IgD-negative memory B cell (primary cell): Measurements from ENCODE around the gene HAPSTR1. TPM values are rescaled to one million over a fixed set of nuclear protein-coding genes. Genes with fewer than 3 reads are reported as not detected.

ENCODE experiments used
- H3K27ac Mint-ChIP-seq, 3 donors: one replicate each; pipeline ENCODE4 v1.8.0; 2020 to 2022; ENCODE audit warnings: mild to moderate bottlenecking in 3 of 3, mixed read lengths in 3 of 3, moderate library complexity in 1 of 3
- H3K27me3 Mint-ChIP-seq: one replicate; pipeline ENCODE4 v1.8.0; 2021; ENCODE audit warnings: mixed read lengths
- H3K36me3 Mint-ChIP-seq: one replicate; pipeline ENCODE4 v1.8.0; 2020; ENCODE audit warnings: mild to moderate bottlenecking, mixed read lengths
- H3K4me1 Mint-ChIP-seq, 3 donors: one replicate each; pipeline ENCODE4 v1.8.0; 2020 to 2022; ENCODE audit warnings: mixed read lengths in 3 of 3, mild to moderate bottlenecking in 1 of 3
- H3K4me3 Mint-ChIP-seq, 4 donors: one replicate each; pipeline ENCODE4 v1.8.0; 2020 to 2022; ENCODE audit warnings: mild to moderate bottlenecking in 4 of 4, mixed read lengths in 4 of 4, moderate library complexity in 3 of 4
- H3K9me3 Mint-ChIP-seq, 3 donors: one replicate each; pipeline ENCODE4 v1.8.0; 2020 to 2021; ENCODE audit warnings: mixed read lengths in 3 of 3, mild to moderate bottlenecking in 1 of 3
- polyA plus RNA-seq: library from polyadenylated mRNA; unstranded; fragments of 300-500 nt; fragmentation: Illumina TruSeq; gene quantifications from one replicate; pipeline ENCODE4 v1.2.3, GENCODE V29; 2021

The HAPSTR1 gene
- polyA plus RNA-seq, 1 donor from 2014 or later: 20.2 TPM

GRCh38 chr16:9097266-9098219 lies 6.1 kb downstream of the HAPSTR1 start:
- H3K27ac Mint-ChIP-seq: peak overlapping the region; percentile 41 to 88 (median 41)
- peaks cover 13% of the 10 kb centered on the region for H3K36me3 Mint-ChIP-seq
- no peaks in the 10 kb centered on the region for H3K9me3 Mint-ChIP-seq
- peak overlapping the region; percentile 27 to 90 (median 76) for H3K4me3 Mint-ChIP-seq
- no peaks in the 10 kb centered on the region for H3K27me3 Mint-ChIP-seq
- H3K4me1 Mint-ChIP-seq: peaks cover 70 to 78% (median 75%) of the 10 kb centered on the region in 3 donors

GRCh38 chr16:9098377-9099090 lies 7.1 kb downstream of the HAPSTR1 start:
- H3K36me3 Mint-ChIP-seq: peaks cover 7% of the 10 kb centered on the region
- H3K27ac Mint-ChIP-seq: peak overlapping the region; percentile 78 to 88 (median 82)

GRCh38 chr16:9099131-9099625 lies 7.7 kb downstream of the HAPSTR1 start:
- H3K27ac Mint-ChIP-seq: peak overlapping the region; percentile 78 to 88 (median 88)
- H3K27me3 Mint-ChIP-seq: no peaks in the 10 kb centered on the region
- no peaks in the 10 kb centered on the region for H3K9me3 Mint-ChIP-seq
- H3K36me3 Mint-ChIP-seq: peaks cover 11% of the 10 kb centered on the region
- H3K4me1 Mint-ChIP-seq: peaks cover 74 to 78% (median 75%) of the 10 kb centered on the region in 3 donors
- H3K4me3 Mint-ChIP-seq: peak overlapping the region; percentile 71 to 90 (median 82)

More at GRCh38 chr16:9098377-9099090, 7.1 kb downstream of the HAPSTR1 start:
- Mint-ChIP-seq H3K4me1 (peaks cover 75 to 79% (median 77%) of the 10 kb centered on the region in 3 donors), H3K27me3 (no peaks in the 10 kb centered on the region), H3K4me3 (peak overlapping the region; percentile 18 to 90 (median 49)), H3K9me3 (no peaks in the 10 kb centered on the region)

- no peaks in the 10 kb centered on the region for H3K9me3 Mint-ChIP-seq
- peaks cover 11% of the 10 kb centered on the region for H3K36me3 Mint-ChIP-seq
- H3K4me1 Mint-ChIP-seq: peaks cover 78 to 79% (median 79%) of the 10 kb centered on the region in 3 donors
- H3K4me3 Mint-ChIP-seq: peak overlapping the region in 3 of 4 donors; percentile 31 to 86 (median 65)
- H3K27ac Mint-ChIP-seq: peak overlapping the region in 2 of 3 donors; percentile 67 to 73
- no peaks in the 10 kb centered on the region for H3K27me3 Mint-ChIP-seq
Measured at GRCh38 chr16:9102379-9102778, 10.9 kb downstream of the HAPSTR1 start.

- H3K4me3 Mint-ChIP-seq: peak overlapping the region in 3 of 4 donors; percentile 31 to 69 (median 66)
- H3K9me3 Mint-ChIP-seq: no peaks in the 10 kb centered on the region
- H3K27ac Mint-ChIP-seq: peak overlapping the region in 2 of 3 donors; percentile 67 to 73
- H3K27me3 Mint-ChIP-seq: no peaks in the 10 kb centered on the region
- H3K36me3 Mint-ChIP-seq: peaks cover 11% of the 10 kb centered on the region
- H3K4me1 Mint-ChIP-seq: peaks cover 78 to 79% (median 78%) of the 10 kb centered on the region in 3 donors
Measured at GRCh38 chr16:9102943-9103342, 11.5 kb downstream of the HAPSTR1 start.

- H3K36me3 Mint-ChIP-seq: peaks cover 11% of the 10 kb centered on the region
- no peaks in the 10 kb centered on the region for H3K9me3 Mint-ChIP-seq
- no peaks in the 10 kb centered on the region for H3K27me3 Mint-ChIP-seq
- H3K4me1 Mint-ChIP-seq: peaks cover 73 to 75% (median 74%) of the 10 kb centered on the region in 3 donors
- H3K4me3 Mint-ChIP-seq: peak overlapping the region in 3 of 4 donors; percentile 31 to 66 (median 65)
- peak overlapping the region in 2 of 3 donors; percentile 29 to 67 for H3K27ac Mint-ChIP-seq
Measured at GRCh38 chr16:9103546-9103945, 12.1 kb downstream of the HAPSTR1 start.

GRCh38 chr16:9105189-9105588 lies 13.7 kb downstream of the HAPSTR1 start:
- Mint-ChIP-seq H3K4me1 (peaks cover 73 to 76% (median 75%) of the 10 kb centered on the region in 3 donors), H3K27ac (peak overlapping the region in 1 of 3 donors; percentile 36), H3K4me3 (no peak overlapping the region), H3K27me3 (no peaks in the 10 kb centered on the region), H3K36me3 (peaks cover 13% of the 10 kb centered on the region), H3K9me3 (no peaks in the 10 kb centered on the region)

GRCh38 chr16:9107025-9107970 lies 15.9 kb downstream of the HAPSTR1 start:
- Mint-ChIP-seq H3K9me3 (no peaks in the 10 kb centered on the region), H3K27ac (peak overlapping the region; percentile 0 to 18 (median 16)), H3K4me3 (peak overlapping the region in 2 of 4 donors; percentile 18 to 65), H3K4me1 (peaks cover 69 to 74% (median 70%) of the 10 kb centered on the region in 3 donors), H3K36me3 (peaks cover 13% of the 10 kb centered on the region), H3K27me3 (no peaks in the 10 kb centered on the region)

GRCh38 chr16:9109255-9109654 lies 17.8 kb downstream of the HAPSTR1 start:
- Mint-ChIP-seq H3K4me1 (peaks cover 71 to 77% (median 73%) of the 10 kb centered on the region in 3 donors), H3K4me3 (peak overlapping the region in 2 of 4 donors; percentile 4 to 54), H3K9me3 (no peaks in the 10 kb centered on the region), H3K27ac (peak overlapping the region in 1 of 3 donors; percentile 50), H3K36me3 (peaks cover 7% of the 10 kb centered on the region), H3K27me3 (no peaks in the 10 kb centered on the region)

GRCh38 chr16:9112166-9112843 lies 20.9 kb downstream of the HAPSTR1 start:
- H3K36me3 Mint-ChIP-seq: peaks cover 3% of the 10 kb centered on the region
- H3K4me1 Mint-ChIP-seq: peaks cover 73 to 79% (median 76%) of the 10 kb centered on the region in 3 donors
- H3K27ac Mint-ChIP-seq: peak overlapping the region in 2 of 3 donors; percentile 16 to 59
- H3K4me3 Mint-ChIP-seq: peak overlapping the region in 2 of 4 donors; percentile 43 to 47
- no peaks in the 10 kb centered on the region for H3K27me3 Mint-ChIP-seq
- no peaks in the 10 kb centered on the region for H3K9me3 Mint-ChIP-seq

- H3K4me3 Mint-ChIP-seq: peak overlapping the region in 2 of 4 donors; percentile 43 to 47
- H3K27me3 Mint-ChIP-seq: no peaks in the 10 kb centered on the region
- H3K4me1 Mint-ChIP-seq: peaks cover 71 to 78% (median 76%) of the 10 kb centered on the region in 3 donors
- H3K9me3 Mint-ChIP-seq: no peaks in the 10 kb centered on the region
- H3K36me3 Mint-ChIP-seq: peaks cover 3% of the 10 kb centered on the region
- peak overlapping the region in 2 of 3 donors; percentile 16 to 59 for H3K27ac Mint-ChIP-seq
Measured at GRCh38 chr16:9112844-9113186, 21.4 kb downstream of the HAPSTR1 start.

- Mint-ChIP-seq H3K27ac (peak overlapping the region; percentile 22 to 87 (median 86)), H3K4me3 (peak overlapping the region in 1 of 4 donors; percentile 15), H3K9me3 (no peaks in the 10 kb centered on the region)
Measured at GRCh38 chr16:9113707-9114106, 22.3 kb downstream of the HAPSTR1 start.

GRCh38 chr16:9114112-9114511 lies 22.7 kb downstream of the HAPSTR1 start:
- peaks cover under 1% of the 10 kb centered on the region for H3K36me3 Mint-ChIP-seq
- no peaks in the 10 kb centered on the region for H3K27me3 Mint-ChIP-seq
- peak overlapping the region; percentile 22 to 87 (median 86) for H3K27ac Mint-ChIP-seq
- H3K4me3 Mint-ChIP-seq: peak overlapping the region in 2 of 4 donors; percentile 15 to 36
- no peaks in the 10 kb centered on the region for H3K9me3 Mint-ChIP-seq
- H3K4me1 Mint-ChIP-seq: peaks cover 62 to 73% (median 72%) of the 10 kb centered on the region in 3 donors

More at GRCh38 chr16:9113707-9114106, 22.3 kb downstream of the HAPSTR1 start:
- Mint-ChIP-seq H3K27me3 (no peaks in the 10 kb centered on the region), H3K4me1 (peaks cover 66 to 78% (median 77%) of the 10 kb centered on the region in 3 donors), H3K36me3 (peaks cover 3% of the 10 kb centered on the region)
